Smooth muscle cell (in vitro differentiated cells): ENCODE measurements around the gene RPN2. TPM values are rescaled to one million over a fixed set of nuclear protein-coding genes. Genes with fewer than 3 reads are reported as not detected.

Experiments used
- DNase-seq: peaks from one replicate; lab custom pipeline; 2025; ENCODE audit not compliant: unreplicated experiment; lab: John Stamatoyannopoulos, UW
- H2AFZ ChIP-seq: fragments of 200-600 bp; sonication (generic); 2 replicates; pipeline ENCODE4 v1.6.0; 2016; ENCODE audit warnings: antibody characterized with exemption, low read depth, mild to moderate bottlenecking
- H3F3A ChIP-seq: fragments of 200-600 bp; sonication (generic); 2 replicates; pipeline ENCODE4 v1.6.0; 2017; ENCODE audit warnings: antibody characterized with exemption, low read depth
- H3K27ac ChIP-seq: fragments of 200-600 bp; sonication (generic); 2 replicates; pipeline ENCODE4 v1.5.1; 2016; ENCODE audit warnings: low read depth, mild to moderate bottlenecking
- H3K27me3 ChIP-seq: fragments of 200-600 bp; sonication (generic); 2 replicates; pipeline ENCODE4 v1.6.1; 2016; ENCODE audit warnings: low read depth, mild to moderate bottlenecking
- H3K36me3 ChIP-seq: fragments of 200-600 bp; sonication (generic); 2 replicates; pipeline ENCODE4 v1.5.1; 2016; ENCODE audit warnings: low read depth
- H3K4me1 ChIP-seq: fragments of 200-600 bp; sonication (generic); 2 replicates; pipeline ENCODE4 v1.5.1; 2016; ENCODE audit warnings: low read depth
- H3K4me2 ChIP-seq: fragments of 200-600 bp; sonication (generic); 2 replicates; pipeline ENCODE4 v1.6.0; 2016; ENCODE audit warnings: mild to moderate bottlenecking
- H3K4me3 ChIP-seq: fragments of 200-600 bp; sonication (generic); 2 replicates; pipeline ENCODE4 v1.5.1; 2016; ENCODE audit warnings: mild to moderate bottlenecking
- H3K79me2 ChIP-seq: fragments of 200-600 bp; sonication (generic); 2 replicates; pipeline ENCODE4 v1.6.0; 2016; ENCODE audit warnings: low read depth, mild to moderate bottlenecking
- H3K9ac ChIP-seq: fragments of 200-600 bp; sonication (generic); 2 replicates; pipeline ENCODE4 v1.6.0; 2016; ENCODE audit warnings: low read depth
- H3K9me3 ChIP-seq: fragments of 200-600 bp; sonication (generic); replicated peaks from 2 replicates; pipeline ENCODE4 v1.5.1; 2016; ENCODE audit warnings: low read depth
- H4K20me1 ChIP-seq: fragments of 200-600 bp; sonication (generic); 2 replicates; pipeline ENCODE4 v1.6.0; 2016; ENCODE audit warnings: low read depth
- WGBS: methylation state at CpG from one replicate; pipeline ENCODE4 v1.1.7; 2016; ENCODE audit warnings: low lambda C conversion rate; 5-methylcytosine and 5-hydroxymethylcytosine counted together
- polyA plus RNA-seq: library from polyadenylated mRNA; unstranded; fragments of >200 nt; fragmentation: Nextera tagmentation; extraction: Ambion mirVana; gene quantifications from 2 replicates; pipeline ENCODE4 v1.2.1, GENCODE V29; 2016
- total RNA-seq: library from RNA; depleted of rRNA; stranded (reverse); fragments of >200 nt; gene quantifications from 2 replicates; pipeline ENCODE4 v1.2.3, GENCODE V29; 2014
- TF ChIP-seq, protein P1 (sequence below): fragments of 200-600 bp; sonication (generic); IDR thresholded peaks from 2 replicates; pipeline ENCODE4 v1.5.1; 2017; ENCODE audit warnings: borderline replicate concordance, mild to moderate bottlenecking, antibody characterized with exemption; ENCODE audit not compliant: insufficient read depth, poor library complexity, severe bottlenecking

RPN2 gene
- total and polyA plus RNA-seq, 2 experiments from 2014 or later, result 325 to 372 TPM

DNA sequence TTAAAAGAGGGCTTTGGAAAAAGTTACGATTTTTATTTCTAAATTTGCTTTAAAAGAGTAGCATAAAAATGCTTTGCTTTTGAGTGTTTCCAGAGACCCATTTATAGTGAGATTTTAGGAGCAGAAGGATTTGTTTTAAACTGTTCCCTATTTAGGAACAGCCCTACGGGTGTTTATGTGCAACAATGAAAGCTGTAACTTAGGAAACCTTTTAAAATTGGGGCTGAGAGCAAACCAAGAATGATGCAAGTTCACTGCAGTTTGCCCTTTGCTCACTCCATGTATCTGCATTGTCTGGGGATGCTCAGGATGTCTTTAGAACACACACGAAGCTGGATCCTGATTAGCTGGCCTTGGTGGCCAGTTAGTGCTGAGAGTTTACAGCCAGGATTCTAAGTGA is 41.6 kb downstream of the RPN2 start:
- no peaks in the 10 kb centered on the region for H3K79me2 ChIP-seq
- peaks cover 23% of the 10 kb centered on the region for H3K36me3 ChIP-seq
- H3K4me2 ChIP-seq, result no peak overlapping the region
- H3K4me3 ChIP-seq, result no peak overlapping the region
- no peak for DNase-seq
- H3K27ac ChIP-seq, result no peak overlapping the region
- TF ChIP-seq, protein P1, sequence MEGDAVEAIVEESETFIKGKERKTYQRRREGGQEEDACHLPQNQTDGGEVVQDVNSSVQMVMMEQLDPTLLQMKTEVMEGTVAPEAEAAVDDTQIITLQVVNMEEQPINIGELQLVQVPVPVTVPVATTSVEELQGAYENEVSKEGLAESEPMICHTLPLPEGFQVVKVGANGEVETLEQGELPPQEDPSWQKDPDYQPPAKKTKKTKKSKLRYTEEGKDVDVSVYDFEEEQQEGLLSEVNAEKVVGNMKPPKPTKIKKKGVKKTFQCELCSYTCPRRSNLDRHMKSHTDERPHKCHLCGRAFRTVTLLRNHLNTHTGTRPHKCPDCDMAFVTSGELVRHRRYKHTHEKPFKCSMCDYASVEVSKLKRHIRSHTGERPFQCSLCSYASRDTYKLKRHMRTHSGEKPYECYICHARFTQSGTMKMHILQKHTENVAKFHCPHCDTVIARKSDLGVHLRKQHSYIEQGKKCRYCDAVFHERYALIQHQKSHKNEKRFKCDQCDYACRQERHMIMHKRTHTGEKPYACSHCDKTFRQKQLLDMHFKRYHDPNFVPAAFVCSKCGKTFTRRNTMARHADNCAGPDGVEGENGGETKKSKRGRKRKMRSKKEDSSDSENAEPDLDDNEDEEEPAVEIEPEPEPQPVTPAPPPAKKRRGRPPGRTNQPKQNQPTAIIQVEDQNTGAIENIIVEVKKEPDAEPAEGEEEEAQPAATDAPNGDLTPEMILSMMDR, result no peak
- peaks cover 4% of the 10 kb centered on the region for H3K4me1 ChIP-seq
- peaks cover 10% of the 10 kb centered on the region for H3F3A ChIP-seq
- 46% methylated on average over 3 of the region's 3 CpGs for WGBS
- peaks cover 69% of the 10 kb centered on the region for H4K20me1 ChIP-seq
- no peak overlapping the region for H2AFZ ChIP-seq
- no peaks in the 10 kb centered on the region for H3K27me3 ChIP-seq
- no peak overlapping the region for H3K9ac ChIP-seq
- H3K9me3 ChIP-seq, result no peaks in the 10 kb centered on the region

DNA sequence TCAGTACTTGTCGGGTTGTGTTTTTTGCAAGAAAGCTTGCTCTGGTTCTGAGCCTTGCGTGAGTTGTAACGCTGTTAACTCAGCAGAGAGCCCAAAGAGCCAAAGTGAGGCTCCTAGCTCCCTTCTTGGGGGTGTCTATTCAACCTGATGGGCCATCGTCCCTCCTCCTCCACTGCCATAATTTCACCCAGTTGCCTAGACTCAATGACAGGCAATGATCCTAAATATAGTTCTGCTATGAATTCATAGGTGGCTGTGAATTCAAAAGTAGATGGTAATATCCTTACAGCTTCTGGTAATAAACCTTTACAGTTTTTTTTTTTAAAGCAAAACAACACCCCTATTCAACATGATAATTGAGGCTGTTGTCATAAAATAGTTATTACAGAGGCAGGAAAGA is 43.0 kb downstream of the RPN2 start:
- Histone ChIP-seq H3K4me2 (no peak overlapping the region), H3K36me3 (peaks cover 20% of the 10 kb centered on the region), H3K79me2 (no peaks in the 10 kb centered on the region), H2AFZ (no peak overlapping the region), H3K9ac (no peak overlapping the region), H3F3A (peaks cover 10% of the 10 kb centered on the region), H3K27me3 (no peaks in the 10 kb centered on the region), H3K9me3 (no peaks in the 10 kb centered on the region), H3K4me3 (no peak overlapping the region), H4K20me1 (peaks cover 57% of the 10 kb centered on the region), H3K4me1 (peaks cover 8% of the 10 kb centered on the region), H3K27ac (peak overlapping the region; percentile 59)
- TF ChIP-seq, protein P1, result no peak
- DNase-seq, result no peak
- WGBS, result 100% methylated on average over 4 of the region's 4 CpGs

DNA sequence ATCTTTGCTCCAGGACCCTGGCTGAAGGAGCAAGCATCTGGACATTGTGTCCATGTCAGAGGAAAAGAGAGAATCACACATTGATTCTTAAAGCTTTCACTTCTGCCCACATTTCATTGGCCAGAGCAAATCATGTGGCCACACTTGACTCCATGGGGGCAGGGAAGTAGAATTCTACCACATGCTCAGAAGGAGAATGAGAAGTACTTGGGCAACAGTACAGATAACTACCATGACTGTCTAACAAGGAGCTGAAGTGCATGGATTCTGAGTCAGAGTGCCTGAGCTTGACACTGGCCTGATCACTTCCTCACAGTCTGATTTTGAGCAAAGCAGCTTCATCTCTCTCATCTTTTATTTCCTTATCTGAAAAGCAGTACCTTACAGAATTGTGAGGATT is 43.9 kb downstream of the RPN2 start:
- no peak overlapping the region for H2AFZ ChIP-seq
- H3K27me3 ChIP-seq, result no peaks in the 10 kb centered on the region
- DNase-seq, result no peak
- no peaks in the 10 kb centered on the region for H3K79me2 ChIP-seq
- H3K4me1 ChIP-seq, result peaks cover 13% of the 10 kb centered on the region
- H3F3A ChIP-seq, result peaks cover 10% of the 10 kb centered on the region
- peaks cover 20% of the 10 kb centered on the region for H3K36me3 ChIP-seq
- H3K27ac ChIP-seq, result peak overlapping the region; percentile 59
- no peak overlapping the region for H3K4me3 ChIP-seq
- TF ChIP-seq, protein P1, result no peak
- H4K20me1 ChIP-seq, result peaks cover 54% of the 10 kb centered on the region
- H3K4me2 ChIP-seq, result no peak overlapping the region
- H3K9ac ChIP-seq, result no peak overlapping the region
- no peaks in the 10 kb centered on the region for H3K9me3 ChIP-seq

DNA sequence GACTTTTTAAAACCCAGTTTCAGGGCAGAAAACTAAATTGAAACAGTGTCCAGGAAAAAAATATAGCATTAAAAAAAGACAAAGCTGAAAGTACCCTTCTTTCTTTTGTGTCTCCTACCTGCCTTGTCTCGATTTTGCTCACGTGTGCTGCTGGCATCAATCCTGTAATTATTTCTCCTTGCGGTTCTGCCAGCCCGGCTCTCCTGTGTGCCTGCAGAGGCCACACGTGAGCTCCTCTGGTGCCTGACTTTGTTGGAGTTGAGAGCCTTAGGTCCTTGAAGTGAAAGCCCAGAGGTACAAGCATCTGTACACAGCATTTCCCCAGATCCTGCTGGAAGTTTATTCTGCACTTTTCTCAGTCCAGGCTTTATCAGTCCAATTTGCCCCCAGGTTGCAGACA is 46.0 kb downstream of the RPN2 start:
- over 99% methylated on average over 5 of the region's 5 CpGs for WGBS
- no peaks in the 10 kb centered on the region for H3K9me3 ChIP-seq
- no peak overlapping the region for H3K9ac ChIP-seq
- H2AFZ ChIP-seq, result no peak overlapping the region
- H3K4me1 ChIP-seq, result peaks cover 32% of the 10 kb centered on the region
- H3K27me3 ChIP-seq, result no peaks in the 10 kb centered on the region
- TF ChIP-seq, protein P1, result no peak
- peaks cover 36% of the 10 kb centered on the region for H4K20me1 ChIP-seq
- no peak overlapping the region for H3K27ac ChIP-seq
- H3K4me2 ChIP-seq, result no peak overlapping the region
- H3F3A ChIP-seq, result peaks cover 5% of the 10 kb centered on the region
- H3K4me3 ChIP-seq, result no peak overlapping the region
- no peak for DNase-seq
- H3K36me3 ChIP-seq, result peaks cover 20% of the 10 kb centered on the region
- H3K79me2 ChIP-seq, result no peaks in the 10 kb centered on the region
